ENCODE data around the gene DDX1. TPM values are rescaled to one million over a fixed set of nuclear protein-coding genes. Genes with fewer than 3 reads are reported as not detected.

Gene DDX1
- total RNA-seq, 1 experiment from 2014 or later = 131 TPM

GRCh38 chr2:15640261-15640711 lies 48.6 kb downstream of the DDX1 start:
- DNase-seq (ENCODE audit: low spot score) = no peak
- in situ Hi-C loops (cut with HindIII; ENCODE audit: low sequenced_read_pairs) = no loop called here

GRCh38 chr2:15640784-15641183 lies 49.1 kb downstream of the DDX1 start:
- in situ Hi-C loops (cut with HindIII; ENCODE audit: low sequenced_read_pairs) = no loop called here
- DNase-seq (ENCODE audit: low spot score) = no peak

- in situ Hi-C loops (cut with HindIII; ENCODE audit: low sequenced_read_pairs) = no loop called here
- DNase-seq (ENCODE audit: low spot score) = no peak
Measured at GRCh38 chr2:15641530-15641982, 49.9 kb downstream of the DDX1 start.

- DNase-seq (ENCODE audit: low spot score) = no peak
- in situ Hi-C loops (cut with HindIII; ENCODE audit: low sequenced_read_pairs) = no loop called here
Measured at GRCh38 chr2:15642011-15642814, 50.5 kb downstream of the DDX1 start.

- no peak for DNase-seq (ENCODE audit: low spot score)
- in situ Hi-C loops (cut with HindIII; ENCODE audit: low sequenced_read_pairs) = no loop called here
Measured at GRCh38 chr2:15642815-15643500, 51.3 kb downstream of the DDX1 start.

- in situ Hi-C loops (cut with HindIII; ENCODE audit: low sequenced_read_pairs) = no loop called here
- DNase-seq (ENCODE audit: low spot score) = no peak
Measured at GRCh38 chr2:15643791-15644585, 52.3 kb downstream of the DDX1 start.

- no peak for DNase-seq (ENCODE audit: low spot score)
- in situ Hi-C loops (cut with HindIII; ENCODE audit: low sequenced_read_pairs) = no loop called here
Measured at GRCh38 chr2:15645300-15645699, 53.6 kb downstream of the DDX1 start.

- no peak for DNase-seq (ENCODE audit: low spot score)
- in situ Hi-C loops (cut with HindIII; ENCODE audit: low sequenced_read_pairs) = no loop called here
Measured at GRCh38 chr2:15645720-15646385, 54.2 kb downstream of the DDX1 start.

- DNase-seq (ENCODE audit: low spot score) = no peak
- in situ Hi-C loops (cut with HindIII; ENCODE audit: low sequenced_read_pairs) = no loop called here
Measured at GRCh38 chr2:15646661-15647060, 55.0 kb downstream of the DDX1 start.

- DNase-seq (ENCODE audit: low spot score) = no peak
- in situ Hi-C loops (cut with HindIII; ENCODE audit: low sequenced_read_pairs) = no loop called here
Measured at GRCh38 chr2:15647622-15648590, 56.2 kb downstream of the DDX1 start.

GRCh38 chr2:15648593-15649525 lies 57.2 kb downstream of the DDX1 start:
- DNase-seq (ENCODE audit: low spot score) = no peak
- in situ Hi-C loops (cut with HindIII; ENCODE audit: low sequenced_read_pairs) = no loop called here

- DNase-seq (ENCODE audit: low spot score) = no peak
- in situ Hi-C loops (cut with HindIII; ENCODE audit: low sequenced_read_pairs) = no loop called here
Measured at GRCh38 chr2:15649561-15650255, 58.0 kb downstream of the DDX1 start.

- DNase-seq (ENCODE audit: low spot score) = no peak
- in situ Hi-C loops (cut with HindIII; ENCODE audit: low sequenced_read_pairs) = no loop called here
Measured at GRCh38 chr2:15650616-15651366, 59.1 kb downstream of the DDX1 start.

- in situ Hi-C loops (cut with HindIII; ENCODE audit: low sequenced_read_pairs) = no loop called here
Measured at GRCh38 chr2:15651367-15651727, 59.7 kb downstream of the DDX1 start.

GRCh38 chr2:15652252-15652651 lies 60.6 kb downstream of the DDX1 start:
- in situ Hi-C loops (cut with HindIII; ENCODE audit: low sequenced_read_pairs) = no loop called here
- no peak for DNase-seq (ENCODE audit: low spot score)

More at GRCh38 chr2:15651367-15651727, 59.7 kb downstream of the DDX1 start:
- DNase-seq (ENCODE audit: low spot score) = no peak

- DNase-seq (ENCODE audit: low spot score) = no peak
- in situ Hi-C loops (cut with HindIII; ENCODE audit: low sequenced_read_pairs) = no loop called here
Measured at GRCh38 chr2:15652801-15653200, 61.1 kb downstream of the DDX1 start.

Measured in G401 (cell line).